ENCODE measurements around the gene ZNF423.

ZNF423 gene

GRCh38 chr16:49867796-49868668 is 12.1 kb upstream of the ZNF423 start:
- Histone ChIP-seq H3K9me3 (ENCODE audit: control insufficient read depth, low read length) (no peaks in the 10 kb centered on the region), H3K27ac (ENCODE audit: low read depth, low read length, severe bottlenecking) (no peak overlapping the region), H3K4me1 (ENCODE audit: control insufficient read depth, insufficient read depth, low read length, poor library complexity, severe bottlenecking) (peaks cover 9% of the 10 kb centered on the region), H3K4me3 (ENCODE audit: extremely low read depth, insufficient read depth, low read length, poor library complexity, severe bottlenecking) (no peak overlapping the region), H3K36me3 (ENCODE audit: control insufficient read depth, insufficient read depth, low read length) (no peaks in the 10 kb centered on the region)
- 89 to 93% methylated on average over 27 to 36 of the region's 38 CpGs for WGBS, 2 experiments (ENCODE audit: insufficient coverage in 2 of 2)

- no peak overlapping the region for H3K27ac ChIP-seq (ENCODE audit: low read depth, low read length, severe bottlenecking)
- WGBS, 2 experiments (ENCODE audit: insufficient coverage in 2 of 2), result no CpG with 5 or more reads among the region's 2 CpGs
- no peaks in the 10 kb centered on the region for H3K36me3 ChIP-seq (ENCODE audit: control insufficient read depth, insufficient read depth, low read length)
- no peaks in the 10 kb centered on the region for H3K9me3 ChIP-seq (ENCODE audit: control insufficient read depth, low read length)
- H3K4me3 ChIP-seq (ENCODE audit: extremely low read depth, insufficient read depth, low read length, poor library complexity, severe bottlenecking), result no peak overlapping the region
- H3K4me1 ChIP-seq (ENCODE audit: control insufficient read depth, insufficient read depth, low read length, poor library complexity, severe bottlenecking), result peaks cover 9% of the 10 kb centered on the region
Observed at GRCh38 chr16:49867234-49867633, 11.3 kb upstream of the ZNF423 start.

- Histone ChIP-seq H3K36me3 (ENCODE audit: control insufficient read depth, insufficient read depth, low read length) (no peaks in the 10 kb centered on the region), H3K4me3 (ENCODE audit: extremely low read depth, insufficient read depth, low read length, poor library complexity, severe bottlenecking) (no peak overlapping the region), H3K27ac (ENCODE audit: low read depth, low read length, severe bottlenecking) (peak overlapping the region; percentile 36), H3K9me3 (ENCODE audit: control insufficient read depth, low read length) (no peaks in the 10 kb centered on the region), H3K4me1 (ENCODE audit: control insufficient read depth, insufficient read depth, low read length, poor library complexity, severe bottlenecking) (peaks cover 9% of the 10 kb centered on the region)
- 21 to 29% methylated on average over 7 to 10 of the region's 14 CpGs for WGBS, 2 experiments (ENCODE audit: insufficient coverage in 2 of 2)
Observed at GRCh38 chr16:49866595-49867071, 10.7 kb upstream of the ZNF423 start.

- Histone ChIP-seq H3K27ac (ENCODE audit: low read depth, low read length, severe bottlenecking) (no peak overlapping the region), H3K4me3 (ENCODE audit: extremely low read depth, insufficient read depth, low read length, poor library complexity, severe bottlenecking) (no peak overlapping the region), H3K4me1 (ENCODE audit: control insufficient read depth, insufficient read depth, low read length, poor library complexity, severe bottlenecking) (peaks cover 9% of the 10 kb centered on the region), H3K36me3 (ENCODE audit: control insufficient read depth, insufficient read depth, low read length) (no peaks in the 10 kb centered on the region), H3K9me3 (ENCODE audit: control insufficient read depth, low read length) (no peaks in the 10 kb centered on the region)
- 87 to 100% methylated on average over 1 to 2 of the region's 4 CpGs for WGBS, 2 experiments (ENCODE audit: insufficient coverage in 2 of 2)
Observed at GRCh38 chr16:49862694-49863093, 6.8 kb upstream of the ZNF423 start.

- 91 to 92% methylated on average over 5 to 6 of the region's 6 CpGs for WGBS, 2 experiments (ENCODE audit: insufficient coverage in 2 of 2)
- no peak overlapping the region for H3K4me3 ChIP-seq (ENCODE audit: extremely low read depth, insufficient read depth, low read length, poor library complexity, severe bottlenecking)
- H3K9me3 ChIP-seq (ENCODE audit: control insufficient read depth, low read length), result no peaks in the 10 kb centered on the region
- no peaks in the 10 kb centered on the region for H3K36me3 ChIP-seq (ENCODE audit: control insufficient read depth, insufficient read depth, low read length)
- no peak overlapping the region for H3K27ac ChIP-seq (ENCODE audit: low read depth, low read length, severe bottlenecking)
- H3K4me1 ChIP-seq (ENCODE audit: control insufficient read depth, insufficient read depth, low read length, poor library complexity, severe bottlenecking), result peaks cover 1% of the 10 kb centered on the region
Observed at GRCh38 chr16:49861299-49861698, 5.4 kb upstream of the ZNF423 start.

GRCh38 chr16:49860593-49860992 is 4.7 kb upstream of the ZNF423 start:
- H3K4me1 ChIP-seq (ENCODE audit: control insufficient read depth, insufficient read depth, low read length, poor library complexity, severe bottlenecking), result no peaks in the 10 kb centered on the region
- no peak overlapping the region for H3K27ac ChIP-seq (ENCODE audit: low read depth, low read length, severe bottlenecking)
- H3K9me3 ChIP-seq (ENCODE audit: control insufficient read depth, low read length), result no peaks in the 10 kb centered on the region
- no peak overlapping the region for H3K4me3 ChIP-seq (ENCODE audit: extremely low read depth, insufficient read depth, low read length, poor library complexity, severe bottlenecking)
- WGBS, 2 experiments (ENCODE audit: insufficient coverage in 2 of 2), result 86 to 100% methylated on average over 1 of the region's 2 CpGs
- H3K36me3 ChIP-seq (ENCODE audit: control insufficient read depth, insufficient read depth, low read length), result no peaks in the 10 kb centered on the region

- no peaks in the 10 kb centered on the region for H3K36me3 ChIP-seq (ENCODE audit: control insufficient read depth, insufficient read depth, low read length)
- H3K4me3 ChIP-seq (ENCODE audit: extremely low read depth, insufficient read depth, low read length, poor library complexity, severe bottlenecking), result peak overlapping the region; percentile 74
- 8 to 12% methylated on average over 23 of the region's 30 CpGs for WGBS, 2 experiments (ENCODE audit: insufficient coverage in 2 of 2)
- H3K4me1 ChIP-seq (ENCODE audit: control insufficient read depth, insufficient read depth, low read length, poor library complexity, severe bottlenecking), result no peaks in the 10 kb centered on the region
- no peaks in the 10 kb centered on the region for H3K9me3 ChIP-seq (ENCODE audit: control insufficient read depth, low read length)
- no peak overlapping the region for H3K27ac ChIP-seq (ENCODE audit: low read depth, low read length, severe bottlenecking)
Observed at GRCh38 chr16:49859125-49859811, 3.4 kb upstream of the ZNF423 start.

- Histone ChIP-seq H3K36me3 (ENCODE audit: control insufficient read depth, insufficient read depth, low read length) (no peaks in the 10 kb centered on the region), H3K27ac (ENCODE audit: low read depth, low read length, severe bottlenecking) (no peak overlapping the region), H3K4me3 (ENCODE audit: extremely low read depth, insufficient read depth, low read length, poor library complexity, severe bottlenecking) (peak overlapping the region; percentile 74), H3K9me3 (ENCODE audit: control insufficient read depth, low read length) (no peaks in the 10 kb centered on the region), H3K4me1 (ENCODE audit: control insufficient read depth, insufficient read depth, low read length, poor library complexity, severe bottlenecking) (peaks cover 7% of the 10 kb centered on the region)
- 1% methylated on average over 44 to 53 of the region's 90 CpGs for WGBS, 2 experiments (ENCODE audit: insufficient coverage in 2 of 2)
Observed at GRCh38 chr16:49858200-49859124, 2.5 kb upstream of the ZNF423 start.

GRCh38 chr16:49857423-49858181 is 1.7 kb upstream of the ZNF423 start:
- Histone ChIP-seq H3K4me3 (ENCODE audit: extremely low read depth, insufficient read depth, low read length, poor library complexity, severe bottlenecking) (peak overlapping the region; percentile 74), H3K36me3 (ENCODE audit: control insufficient read depth, insufficient read depth, low read length) (no peaks in the 10 kb centered on the region), H3K9me3 (ENCODE audit: control insufficient read depth, low read length) (no peaks in the 10 kb centered on the region), H3K27ac (ENCODE audit: low read depth, low read length, severe bottlenecking) (peak overlapping the region; percentile 39), H3K4me1 (ENCODE audit: control insufficient read depth, insufficient read depth, low read length, poor library complexity, severe bottlenecking) (peaks cover 14% of the 10 kb centered on the region)
- 0 to 1% methylated on average over 25 to 48 of the region's 52 CpGs for WGBS, 2 experiments (ENCODE audit: insufficient coverage in 2 of 2)
